GM23338 (cell line): ENCODE data around the gene AGAP1. TPM values are rescaled to one million over a fixed set of nuclear protein-coding genes. Genes with fewer than 3 reads are reported as not detected.

ENCODE experiments used
- ATAC-seq: fragments of 200-7000 bp; cut with Tn5 transposase; 3 replicates; pipeline ENCODE4 v1.9.1; 2020
- DNase-seq: peaks from one replicate; pipeline ENCODE4 v3.0.0-alpha.2; 2015; ENCODE audit warnings: low spot score
- H2AFZ ChIP-seq: fragments of 200-600 bp; sonication (generic); 2 replicates; pipeline ENCODE4 v1.8.0; 2016; ENCODE audit warnings: antibody characterized with exemption, mild to moderate bottlenecking, moderate library complexity
- H3F3A ChIP-seq: fragments of 200-600 bp; sonication (generic); replicated peaks from 2 replicates; pipeline ENCODE4 v1.8.0; 2017; ENCODE audit warnings: antibody characterized with exemption, mixed run types, low read depth
- H3K27ac ChIP-seq: fragments of 200-600 bp; sonication (generic); 2 replicates; pipeline ENCODE4 v1.6.1; 2016; ENCODE audit warnings: low read depth
- H3K27me3 ChIP-seq: fragments of 200-600 bp; sonication (generic); 2 replicates; pipeline ENCODE4 v1.8.0; 2016; ENCODE audit warnings: mild to moderate bottlenecking, mixed run types, moderate library complexity; ENCODE audit not compliant: insufficient read depth
- H3K36me3 ChIP-seq: fragments of 200-600 bp; sonication (generic); 2 replicates; pipeline ENCODE4 v1.8.0; 2016; ENCODE audit warnings: mild to moderate bottlenecking; ENCODE audit not compliant: insufficient read depth
- H3K4me1 ChIP-seq: fragments of 200-600 bp; sonication (generic); 2 replicates; pipeline ENCODE4 v1.8.0; 2016; ENCODE audit warnings: mild to moderate bottlenecking, moderate library complexity; ENCODE audit not compliant: insufficient read depth
- H3K4me2 ChIP-seq: fragments of 200-600 bp; sonication (generic); 2 replicates; pipeline ENCODE4 v1.7.1; 2017; ENCODE audit warnings: mixed run types
- H3K4me3 ChIP-seq: fragments of 200-600 bp; sonication (generic); 2 replicates; pipeline ENCODE4 v1.6.1; 2016; ENCODE audit warnings: mixed run types
- H3K79me2 ChIP-seq: fragments of 200-600 bp; sonication (generic); replicated peaks from 2 replicates; pipeline ENCODE4 v1.8.0; 2017; ENCODE audit warnings: mild to moderate bottlenecking; ENCODE audit not compliant: insufficient read depth
- H3K9me2 ChIP-seq: fragments of 200-600 bp; sonication (generic); 2 replicates; pipeline ENCODE4 v1.8.0; 2017; ENCODE audit not compliant: insufficient read depth
- H4K20me1 ChIP-seq: fragments of 200-600 bp; sonication (generic); replicated peaks from 2 replicates; pipeline ENCODE4 v1.8.0; 2017; ENCODE audit warnings: mild to moderate bottlenecking; ENCODE audit not compliant: insufficient read depth
- H3K27ac Mint-ChIP-seq: 2 replicates; pipeline ENCODE4 v1.8.0; 2020; ENCODE audit warnings: inconsistent platforms, mild to moderate bottlenecking, moderate library complexity, mixed read lengths
- H3K27me3 Mint-ChIP-seq: 3 replicates; pipeline ENCODE4 v1.8.0; 2022; ENCODE audit warnings: low read depth, mild to moderate bottlenecking, moderate library complexity, mixed read lengths, inconsistent platforms; ENCODE audit not compliant: insufficient read depth, poor library complexity
- H3K36me3 Mint-ChIP-seq: 3 replicates; pipeline ENCODE4 v1.8.0; 2021; ENCODE audit warnings: low read depth, mild to moderate bottlenecking, inconsistent platforms, moderate library complexity, mixed read lengths
- H3K4me1 Mint-ChIP-seq: 3 replicates; pipeline ENCODE4 v1.8.0; 2020; ENCODE audit warnings: mild to moderate bottlenecking, inconsistent platforms, mixed read lengths
- H3K4me3 Mint-ChIP-seq: 3 replicates; pipeline ENCODE4 v1.8.0; 2021; ENCODE audit warnings: moderate library complexity, mild to moderate bottlenecking, inconsistent platforms, mixed read lengths
- H3K9me3 Mint-ChIP-seq: 3 replicates; pipeline ENCODE4 v1.8.0; 2020; ENCODE audit warnings: moderate library complexity, mild to moderate bottlenecking, inconsistent platforms, mixed read lengths
- CREB1 ChIP-seq: fragments of 250-450 bp; sonication (Bioruptor Pico); IDR thresholded peaks from 2 replicates; pipeline ENCODE4 v1.5.0; 2020; ENCODE audit warnings: low read depth, mild to moderate bottlenecking, moderate library complexity
- JUNB ChIP-seq: IDR thresholded peaks from one replicate; pipeline ENCODE4 v1.6.1; 2016; ENCODE audit warnings: antibody characterized with exemption; ENCODE audit not compliant: unreplicated experiment
- NANOG ChIP-seq: IDR thresholded peaks from 2 replicates; pipeline ENCODE4 v1.6.1; 2016; ENCODE audit warnings: antibody characterized with exemption, borderline replicate concordance
- POLR2AphosphoS5 ChIP-seq: IDR thresholded peaks from 2 replicates; pipeline ENCODE4 v1.6.1; 2016; ENCODE audit warnings: antibody characterized with exemption, low read depth
- STAT1 ChIP-seq: IDR thresholded peaks from one replicate; pipeline ENCODE4 v1.6.1; 2016; ENCODE audit warnings: antibody characterized with exemption; ENCODE audit not compliant: unreplicated experiment
- ZNF114 ChIP-seq: fragments of 250-450 bp; sonication (Bioruptor Pico); IDR thresholded peaks from 2 replicates; pipeline ENCODE4 v1.5.0; 2020; ENCODE audit warnings: mild to moderate bottlenecking, moderate library complexity
- ZNF331 ChIP-seq: fragments of 250-450 bp; sonication (Bioruptor Pico); IDR thresholded peaks from 2 replicates; pipeline ENCODE4 v1.5.0; 2020; ENCODE audit warnings: low read depth, mild to moderate bottlenecking, moderate library complexity
- polyA plus RNA-seq: library from polyadenylated mRNA; unstranded; fragments of >200 nt; fragmentation: Nextera tagmentation; extraction: Ambion mirVana; gene quantifications from 2 replicates; pipeline ENCODE4 v1.2.1, GENCODE V29; 2016
- total RNA-seq: library from RNA; depleted of rRNA; stranded (reverse); fragments of >200 nt; shearing (Covaris generic); gene quantifications from 2 replicates; pipeline ENCODE4 v1.2.3, GENCODE V29; 2014
- TF ChIP-seq, protein P1 (sequence below): IDR thresholded peaks from 2 replicates; pipeline ENCODE4 v1.6.1; 2016; ENCODE audit warnings: antibody characterized with exemption
- TF ChIP-seq, protein P2 (sequence below), 2 experiments: fragments of 200-600 bp in 1 of 2; sonication (generic) in 1 of 2; conservative IDR thresholded peaks; 2 replicates each; pipeline versions ENCODE4 v1.5.1 to v1.6.1; 2016 to 2017; ENCODE audit warnings: antibody characterized with exemption in 2 of 2, low read depth in 2 of 2, mild to moderate bottlenecking in 2 of 2, moderate library complexity in 1 of 2
- TF ChIP-seq, protein P3 (sequence below): IDR thresholded peaks from one replicate; pipeline ENCODE4 v1.6.1; 2018; ENCODE audit warnings: antibody characterized with exemption; ENCODE audit not compliant: unreplicated experiment

The AGAP1 gene
- total and polyA plus RNA-seq, 2 experiments from 2014 or later, result 13.3 to 27.9 TPM

DNA sequence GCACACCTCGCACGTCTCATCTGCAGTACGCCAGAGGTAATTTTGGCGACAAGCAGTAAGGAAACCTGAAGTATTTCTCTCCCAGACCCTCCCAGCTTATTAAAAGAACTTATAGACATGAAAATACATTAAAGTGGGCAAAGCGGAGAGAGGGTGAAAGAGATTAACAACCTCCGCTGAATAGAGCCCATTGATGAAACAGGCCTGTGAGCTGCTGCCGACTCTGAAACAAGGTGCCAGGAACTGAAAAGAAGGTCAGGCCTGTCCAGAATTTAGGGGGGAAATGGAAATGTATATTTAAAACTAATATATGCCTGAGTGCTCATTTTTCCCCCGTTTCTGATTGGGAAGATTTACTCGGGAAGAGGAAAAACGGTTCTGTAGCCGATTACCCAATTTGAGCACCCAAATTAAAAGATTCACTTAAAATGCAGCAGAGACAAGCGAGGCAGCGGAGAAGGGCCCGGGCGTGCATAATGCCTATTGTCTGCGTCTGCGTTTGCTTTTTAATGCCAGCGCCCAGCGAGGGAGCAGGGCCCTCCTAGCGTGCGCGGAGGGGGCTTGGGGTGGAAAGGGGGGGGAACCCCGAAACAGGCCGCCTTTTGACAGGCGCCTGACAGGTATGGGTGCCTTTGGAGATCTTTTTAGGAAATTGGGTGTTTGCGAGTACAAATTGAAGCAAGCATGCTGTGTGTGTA is 358.1 kb downstream of the AGAP1 start:
- H3K9me3 Mint-ChIP-seq, result no peaks in the 10 kb centered on the region
- peak; percentile 50 for ATAC-seq
- Histone ChIP-seq H3K79me2 (no peaks in the 10 kb centered on the region), H3K27me3 (no peaks in the 10 kb centered on the region), H3K9me2 (no peaks in the 10 kb centered on the region), H4K20me1 (no peaks in the 10 kb centered on the region), H3K4me1 (peaks cover 20% of the 10 kb centered on the region), H3K27ac (no peak overlapping the region; the same call in 1 of the 2 replicates), H3K4me2 (0 out of 2 replicates have a peak overlapping the region, but pooled peaks have one; percentile 30), H3F3A (no peaks in the 10 kb centered on the region), H2AFZ (no peak overlapping the region), H3K36me3 (no peaks in the 10 kb centered on the region), H3K4me3 (no peak overlapping the region)
- TF ChIP-seq STAT1 (no peak), NANOG (no peak)
- TF ChIP-seq, protein P1, sequence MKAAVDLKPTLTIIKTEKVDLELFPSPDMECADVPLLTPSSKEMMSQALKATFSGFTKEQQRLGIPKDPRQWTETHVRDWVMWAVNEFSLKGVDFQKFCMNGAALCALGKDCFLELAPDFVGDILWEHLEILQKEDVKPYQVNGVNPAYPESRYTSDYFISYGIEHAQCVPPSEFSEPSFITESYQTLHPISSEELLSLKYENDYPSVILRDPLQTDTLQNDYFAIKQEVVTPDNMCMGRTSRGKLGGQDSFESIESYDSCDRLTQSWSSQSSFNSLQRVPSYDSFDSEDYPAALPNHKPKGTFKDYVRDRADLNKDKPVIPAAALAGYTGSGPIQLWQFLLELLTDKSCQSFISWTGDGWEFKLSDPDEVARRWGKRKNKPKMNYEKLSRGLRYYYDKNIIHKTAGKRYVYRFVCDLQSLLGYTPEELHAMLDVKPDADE, result no peak
- no peak overlapping the region for H3K4me3 Mint-ChIP-seq
- no peaks in the 10 kb centered on the region for H3K36me3 Mint-ChIP-seq
- H3K4me1 Mint-ChIP-seq, result peaks cover 47% of the 10 kb centered on the region
- peak; percentile 28 for DNase-seq
- H3K27me3 Mint-ChIP-seq, result peaks cover 10% of the 10 kb centered on the region
- H3K27ac Mint-ChIP-seq, result no peak overlapping the region

DNA sequence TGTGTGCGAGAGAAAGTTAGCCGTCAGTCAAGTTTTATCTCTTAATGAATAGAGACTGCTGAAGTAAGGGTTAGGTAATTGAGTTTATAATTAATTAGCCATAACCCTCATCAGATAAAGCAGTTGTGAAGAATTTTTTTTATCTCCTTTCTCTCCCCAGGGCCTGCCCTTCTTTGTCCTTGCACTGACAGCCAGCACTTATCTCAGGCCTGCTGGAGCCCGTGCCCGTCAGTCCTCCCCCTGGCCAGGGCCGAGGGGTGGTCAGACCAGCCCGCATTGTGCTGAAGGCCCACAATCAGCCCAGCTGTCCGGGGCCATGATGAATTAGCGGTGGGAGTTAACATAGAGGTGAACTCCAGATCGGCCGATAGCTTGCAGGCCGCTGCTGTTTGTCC is 358.7 kb downstream of the AGAP1 start:
- no peaks in the 10 kb centered on the region for H3K9me3 Mint-ChIP-seq
- peak overlapping the region; percentile 8; the same call in 1 of the 2 replicates for H3K27ac Mint-ChIP-seq
- H3K36me3 Mint-ChIP-seq, result no peaks in the 10 kb centered on the region
- no peaks in the 10 kb centered on the region for H4K20me1 ChIP-seq
- peaks cover 20% of the 10 kb centered on the region for H3K4me1 ChIP-seq
- H3K9me2 ChIP-seq, result no peaks in the 10 kb centered on the region
- no peak overlapping the region for H3K4me3 Mint-ChIP-seq
- H3K27me3 Mint-ChIP-seq, result peaks cover 10% of the 10 kb centered on the region
- H3K79me2 ChIP-seq, result no peaks in the 10 kb centered on the region
- no peak overlapping the region for H2AFZ ChIP-seq
- H3K4me1 Mint-ChIP-seq, result peaks cover 49% of the 10 kb centered on the region
- H3F3A ChIP-seq, result no peaks in the 10 kb centered on the region
- no peak overlapping the region for H3K4me3 ChIP-seq
- DNase-seq, result no peak
- H3K36me3 ChIP-seq, result no peaks in the 10 kb centered on the region
- no peak overlapping the region for H3K4me2 ChIP-seq
- peak overlapping the region; percentile 50; the same call in 1 of the 2 replicates for H3K27ac ChIP-seq
- ATAC-seq, result peak; percentile 24
- H3K27me3 ChIP-seq, result no peaks in the 10 kb centered on the region
- TF ChIP-seq POLR2AphosphoS5 (no peak), ZNF331 (no peak), JUNB (no peak), CREB1 (CRISPR knock-in tag) (no peak), ZNF114 (CRISPR knock-in tag) (no peak), NANOG (no peak), STAT1 (no peak)
- TF ChIP-seq, protein P2, sequence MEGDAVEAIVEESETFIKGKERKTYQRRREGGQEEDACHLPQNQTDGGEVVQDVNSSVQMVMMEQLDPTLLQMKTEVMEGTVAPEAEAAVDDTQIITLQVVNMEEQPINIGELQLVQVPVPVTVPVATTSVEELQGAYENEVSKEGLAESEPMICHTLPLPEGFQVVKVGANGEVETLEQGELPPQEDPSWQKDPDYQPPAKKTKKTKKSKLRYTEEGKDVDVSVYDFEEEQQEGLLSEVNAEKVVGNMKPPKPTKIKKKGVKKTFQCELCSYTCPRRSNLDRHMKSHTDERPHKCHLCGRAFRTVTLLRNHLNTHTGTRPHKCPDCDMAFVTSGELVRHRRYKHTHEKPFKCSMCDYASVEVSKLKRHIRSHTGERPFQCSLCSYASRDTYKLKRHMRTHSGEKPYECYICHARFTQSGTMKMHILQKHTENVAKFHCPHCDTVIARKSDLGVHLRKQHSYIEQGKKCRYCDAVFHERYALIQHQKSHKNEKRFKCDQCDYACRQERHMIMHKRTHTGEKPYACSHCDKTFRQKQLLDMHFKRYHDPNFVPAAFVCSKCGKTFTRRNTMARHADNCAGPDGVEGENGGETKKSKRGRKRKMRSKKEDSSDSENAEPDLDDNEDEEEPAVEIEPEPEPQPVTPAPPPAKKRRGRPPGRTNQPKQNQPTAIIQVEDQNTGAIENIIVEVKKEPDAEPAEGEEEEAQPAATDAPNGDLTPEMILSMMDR (conservative IDR thresholded peaks at IDR 0.05; ENCODE audit: low read depth in 2 of 2), result no peak
- TF ChIP-seq, protein P1, result no peak
- TF ChIP-seq, protein P3, sequence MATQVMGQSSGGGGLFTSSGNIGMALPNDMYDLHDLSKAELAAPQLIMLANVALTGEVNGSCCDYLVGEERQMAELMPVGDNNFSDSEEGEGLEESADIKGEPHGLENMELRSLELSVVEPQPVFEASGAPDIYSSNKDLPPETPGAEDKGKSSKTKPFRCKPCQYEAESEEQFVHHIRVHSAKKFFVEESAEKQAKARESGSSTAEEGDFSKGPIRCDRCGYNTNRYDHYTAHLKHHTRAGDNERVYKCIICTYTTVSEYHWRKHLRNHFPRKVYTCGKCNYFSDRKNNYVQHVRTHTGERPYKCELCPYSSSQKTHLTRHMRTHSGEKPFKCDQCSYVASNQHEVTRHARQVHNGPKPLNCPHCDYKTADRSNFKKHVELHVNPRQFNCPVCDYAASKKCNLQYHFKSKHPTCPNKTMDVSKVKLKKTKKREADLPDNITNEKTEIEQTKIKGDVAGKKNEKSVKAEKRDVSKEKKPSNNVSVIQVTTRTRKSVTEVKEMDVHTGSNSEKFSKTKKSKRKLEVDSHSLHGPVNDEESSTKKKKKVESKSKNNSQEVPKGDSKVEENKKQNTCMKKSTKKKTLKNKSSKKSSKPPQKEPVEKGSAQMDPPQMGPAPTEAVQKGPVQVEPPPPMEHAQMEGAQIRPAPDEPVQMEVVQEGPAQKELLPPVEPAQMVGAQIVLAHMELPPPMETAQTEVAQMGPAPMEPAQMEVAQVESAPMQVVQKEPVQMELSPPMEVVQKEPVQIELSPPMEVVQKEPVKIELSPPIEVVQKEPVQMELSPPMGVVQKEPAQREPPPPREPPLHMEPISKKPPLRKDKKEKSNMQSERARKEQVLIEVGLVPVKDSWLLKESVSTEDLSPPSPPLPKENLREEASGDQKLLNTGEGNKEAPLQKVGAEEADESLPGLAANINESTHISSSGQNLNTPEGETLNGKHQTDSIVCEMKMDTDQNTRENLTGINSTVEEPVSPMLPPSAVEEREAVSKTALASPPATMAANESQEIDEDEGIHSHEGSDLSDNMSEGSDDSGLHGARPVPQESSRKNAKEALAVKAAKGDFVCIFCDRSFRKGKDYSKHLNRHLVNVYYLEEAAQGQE, result no peak
